Endothelial cell (in vitro differentiated cells): ENCODE data around the gene MRPL30. TPM values are rescaled to one million over a fixed set of nuclear protein-coding genes. Genes with fewer than 3 reads are reported as not detected.
"Not testable (repeated sequence)": the region's sequence is repeated elsewhere in the genome, so short reads cannot be mapped to it uniquely, and the experiment has no call there.

ENCODE experiments used
- DNase-seq: peaks from one replicate; pipeline ENCODE4 v3.0.0; 2021; ENCODE audit warnings: low spot score
- H3K27ac Mint-ChIP-seq: one replicate; pipeline ENCODE4 v1.8.0; 2021; ENCODE audit warnings: mixed read lengths, inconsistent platforms; ENCODE audit not compliant: unreplicated experiment
- H3K27me3 Mint-ChIP-seq: one replicate; pipeline ENCODE4 v1.8.0; 2021; ENCODE audit warnings: mild to moderate bottlenecking, moderate library complexity, mixed read lengths, inconsistent platforms; ENCODE audit not compliant: unreplicated experiment
- H3K36me3 Mint-ChIP-seq: one replicate; pipeline ENCODE4 v1.8.0; 2021; ENCODE audit warnings: mild to moderate bottlenecking, low read depth, mixed read lengths, inconsistent platforms; ENCODE audit not compliant: unreplicated experiment
- H3K4me1 Mint-ChIP-seq: one replicate; pipeline ENCODE4 v1.8.0; 2021; ENCODE audit warnings: mild to moderate bottlenecking, mixed read lengths, inconsistent platforms; ENCODE audit not compliant: unreplicated experiment
- H3K4me3 Mint-ChIP-seq: one replicate; pipeline ENCODE4 v1.8.0; 2021; ENCODE audit warnings: mild to moderate bottlenecking, mixed read lengths, inconsistent platforms; ENCODE audit not compliant: unreplicated experiment
- H3K9me3 Mint-ChIP-seq: one replicate; pipeline ENCODE4 v1.8.0; 2021; ENCODE audit warnings: mixed read lengths, inconsistent platforms; ENCODE audit not compliant: unreplicated experiment
- long read RNA-seq: library from polyadenylated mRNA; unstranded; transcript quantifications from one replicate; pipeline ENCODE4 v2.0.0, GENCODE V29; 2020; ENCODE audit not compliant: unreplicated experiment
- total RNA-seq: library from RNA; stranded (reverse); fragmentation: NEBNext Ultra II Directional; extraction: Animal tissue kit (Norgen Biotek cat#: 25700); gene quantifications from one replicate; pipeline ENCODE4 v1.2.1, GENCODE V29; 2021; ENCODE audit not compliant: unreplicated experiment
- TF ChIP-seq, protein P1 (sequence below): fragments of 200-600 bp; sonication (generic); IDR thresholded peaks from one replicate; pipeline ENCODE4 v1.5.0; 2021; ENCODE audit warnings: antibody characterized with exemption; ENCODE audit not compliant: unreplicated experiment

MRPL30 gene
- total RNA-seq, result 25.9 TPM
- long read RNA-seq, transcript MRPL30-201 (6 exons, 2,605 nt), result major isoform, 8 of 11 reads
- long read RNA-seq, partial matches to known transcripts, result 2 of 11 reads
- long read RNA-seq, other reads (novel, unspliced or antisense), result 1 of 11 reads

DNA sequence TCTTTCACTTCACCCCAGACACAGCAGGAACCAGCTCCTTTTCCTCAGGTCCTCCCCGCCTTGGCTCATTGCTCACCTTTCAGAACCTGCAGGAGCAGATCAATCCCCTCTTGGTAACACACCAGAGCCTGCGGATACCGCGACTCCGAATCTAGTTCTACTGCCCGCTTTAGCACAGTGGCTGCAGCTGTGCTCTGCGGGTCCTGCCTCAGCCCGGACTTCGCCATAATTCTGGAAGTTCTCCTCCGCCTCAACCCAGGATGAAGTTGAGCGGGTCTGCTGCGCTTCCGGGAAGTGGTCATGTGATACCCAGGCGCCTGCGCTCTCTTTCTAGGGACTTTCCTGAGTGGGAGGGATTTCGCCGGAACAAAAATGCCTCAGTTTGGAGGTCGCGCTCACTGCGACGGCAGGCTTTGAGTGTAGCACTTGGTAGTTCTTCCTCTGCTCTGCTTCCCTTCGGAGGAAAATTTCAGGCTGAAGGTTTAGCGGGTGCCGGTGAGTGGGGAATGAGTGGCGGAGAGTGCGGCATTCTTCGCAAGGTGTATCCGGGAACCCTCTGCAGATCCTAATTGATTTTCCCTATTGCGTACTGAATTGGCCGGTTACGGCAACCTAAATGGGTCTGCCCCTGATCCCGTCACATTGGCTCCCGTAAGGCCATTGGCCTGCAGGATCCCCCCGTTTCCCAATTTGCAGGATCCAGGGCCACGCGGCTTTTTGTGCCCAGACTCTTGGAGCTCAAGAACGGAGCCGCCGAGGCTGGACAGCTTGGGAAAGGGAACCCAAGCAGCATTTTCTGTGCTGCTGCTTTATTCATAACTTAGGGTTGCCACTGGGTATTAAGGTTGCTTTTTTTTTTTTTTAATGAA, at the start of gene MRPL30, which contains the start of gene MITD1:
TSS of gene MRPL30 (plus strand) at position 430 of the 869 bp plus-strand sequence. CDS start 5,020 bp downstream, outside the sequence.
TSS of gene MITD1 (minus strand) at position 304 of the 869 bp plus-strand sequence. CDS start at position 227, 77 bp downstream.
- TF ChIP-seq, protein P1, sequence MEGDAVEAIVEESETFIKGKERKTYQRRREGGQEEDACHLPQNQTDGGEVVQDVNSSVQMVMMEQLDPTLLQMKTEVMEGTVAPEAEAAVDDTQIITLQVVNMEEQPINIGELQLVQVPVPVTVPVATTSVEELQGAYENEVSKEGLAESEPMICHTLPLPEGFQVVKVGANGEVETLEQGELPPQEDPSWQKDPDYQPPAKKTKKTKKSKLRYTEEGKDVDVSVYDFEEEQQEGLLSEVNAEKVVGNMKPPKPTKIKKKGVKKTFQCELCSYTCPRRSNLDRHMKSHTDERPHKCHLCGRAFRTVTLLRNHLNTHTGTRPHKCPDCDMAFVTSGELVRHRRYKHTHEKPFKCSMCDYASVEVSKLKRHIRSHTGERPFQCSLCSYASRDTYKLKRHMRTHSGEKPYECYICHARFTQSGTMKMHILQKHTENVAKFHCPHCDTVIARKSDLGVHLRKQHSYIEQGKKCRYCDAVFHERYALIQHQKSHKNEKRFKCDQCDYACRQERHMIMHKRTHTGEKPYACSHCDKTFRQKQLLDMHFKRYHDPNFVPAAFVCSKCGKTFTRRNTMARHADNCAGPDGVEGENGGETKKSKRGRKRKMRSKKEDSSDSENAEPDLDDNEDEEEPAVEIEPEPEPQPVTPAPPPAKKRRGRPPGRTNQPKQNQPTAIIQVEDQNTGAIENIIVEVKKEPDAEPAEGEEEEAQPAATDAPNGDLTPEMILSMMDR, result no peak
- peak within 1 kb of the TSS; percentile 93 for H3K27ac Mint-ChIP-seq
- H3K27me3 Mint-ChIP-seq, result peaks cover 2% of the 10 kb centered on the region
- DNase-seq, result peak; percentile 85
- H3K9me3 Mint-ChIP-seq, result no peaks in the 10 kb centered on the region
- H3K4me1 Mint-ChIP-seq, result peaks cover 15% of the 10 kb centered on the region
- peak within 1 kb of the TSS; percentile 99 for H3K4me3 Mint-ChIP-seq
- H3K36me3 Mint-ChIP-seq, result no peaks in the 10 kb centered on the region

DNA sequence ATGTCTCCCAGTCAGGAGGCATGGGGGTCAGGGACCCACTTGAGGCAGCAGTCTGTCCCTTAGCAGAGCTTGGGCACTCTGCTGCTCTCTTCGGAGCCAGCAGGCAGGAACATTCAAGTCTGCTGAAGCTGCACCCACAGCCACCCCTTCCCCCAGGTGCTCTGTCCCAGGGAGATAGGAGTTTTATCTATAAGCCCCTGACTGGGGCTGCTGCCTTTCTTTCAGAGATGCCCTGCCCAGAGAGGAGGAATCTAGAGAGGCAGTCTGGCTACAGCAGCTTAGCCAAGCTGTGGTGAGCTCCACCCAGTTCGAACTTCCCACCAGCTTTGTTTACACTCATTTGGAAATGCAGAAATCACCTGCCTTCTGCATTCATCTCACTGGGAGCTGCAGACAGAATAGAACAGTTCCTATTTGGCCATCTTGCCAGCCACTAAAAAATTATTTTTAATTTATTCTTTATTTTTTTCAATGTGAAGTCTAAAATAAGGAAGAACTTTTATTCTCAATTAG, 45.9 kb upstream of the MRPL30 start:
- not testable (repeated sequence) for DNase-seq, H3K27me3 Mint-ChIP-seq, H3K4me1 Mint-ChIP-seq, H3K4me3 Mint-ChIP-seq, H3K27ac Mint-ChIP-seq
- peaks cover 24% of the 10 kb centered on the region for H3K36me3 Mint-ChIP-seq
- peaks cover 18% of the 10 kb centered on the region for H3K9me3 Mint-ChIP-seq

DNA sequence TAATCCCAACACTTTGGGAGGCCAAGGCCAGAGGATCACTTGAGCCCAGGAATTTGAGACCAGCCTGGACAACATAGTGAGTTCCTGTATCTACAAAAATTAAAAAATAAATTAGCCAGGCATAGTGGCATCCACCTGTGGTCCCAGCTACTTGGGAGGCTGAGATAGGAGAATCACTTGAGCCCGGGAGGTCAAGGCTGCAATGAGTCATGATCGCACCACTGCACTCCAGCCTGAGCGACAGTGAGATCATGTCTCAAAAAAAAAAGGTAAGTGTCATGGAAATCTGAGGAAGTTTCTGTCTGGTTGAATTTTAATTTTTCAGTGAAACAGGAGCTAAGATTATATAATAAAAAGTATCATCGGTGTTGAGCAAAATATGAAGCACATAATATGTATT, 42.0 kb upstream of the MRPL30 start:
- Mint-ChIP-seq H3K27me3 (peaks cover 2% of the 10 kb centered on the region), H3K4me1 (peaks cover 5% of the 10 kb centered on the region), H3K27ac (no peak overlapping the region), H3K9me3 (peaks cover 3% of the 10 kb centered on the region), H3K4me3 (no peak overlapping the region), H3K36me3 (peaks cover 18% of the 10 kb centered on the region)
- no peak for DNase-seq
- TF ChIP-seq, protein P1, result no peak

DNA sequence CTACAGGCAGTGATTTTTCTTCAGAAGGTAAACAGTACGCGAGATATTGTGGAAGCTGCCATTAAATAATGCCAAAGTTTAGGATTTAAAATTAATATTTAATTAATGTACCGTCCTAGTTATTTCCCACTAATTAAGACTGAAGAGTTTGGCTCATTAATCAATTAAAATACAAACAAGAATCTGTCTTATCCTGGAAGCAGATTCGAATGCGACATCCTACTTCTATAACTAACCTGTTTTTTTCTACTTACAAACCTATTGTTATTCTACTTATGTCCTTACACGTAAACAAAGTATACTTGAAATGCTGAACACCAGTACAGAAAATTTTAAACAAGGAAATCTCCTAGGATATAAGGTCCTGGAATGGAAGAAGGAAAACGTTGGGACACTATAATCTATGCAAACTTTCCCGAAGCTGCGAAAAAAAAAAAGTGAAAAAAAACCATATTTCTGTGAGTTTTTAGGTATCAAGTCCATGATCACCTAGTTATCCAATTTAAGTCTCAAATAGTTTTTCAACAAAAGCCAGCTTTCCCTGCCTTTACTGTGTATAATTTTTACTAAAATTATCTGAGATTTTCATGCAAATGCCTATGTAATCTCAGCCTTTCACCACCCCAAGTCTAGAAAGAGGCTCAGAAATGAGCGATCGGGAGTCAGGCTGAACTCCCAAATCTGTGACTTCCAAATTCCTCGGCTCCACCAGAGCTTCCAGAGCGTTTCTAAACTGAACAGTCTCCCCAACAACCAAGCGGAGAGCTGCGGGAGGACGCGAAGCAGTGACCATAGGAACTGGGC, 40.7 kb upstream of the MRPL30 start:
- peak overlapping the region; percentile 95 for H3K4me3 Mint-ChIP-seq
- H3K9me3 Mint-ChIP-seq, result no peaks in the 10 kb centered on the region
- peaks cover 5% of the 10 kb centered on the region for H3K4me1 Mint-ChIP-seq
- TF ChIP-seq, protein P1, result no peak
- peaks cover 7% of the 10 kb centered on the region for H3K36me3 Mint-ChIP-seq
- H3K27ac Mint-ChIP-seq, result peak overlapping the region; percentile 86
- DNase-seq, result no peak
- peaks cover 2% of the 10 kb centered on the region for H3K27me3 Mint-ChIP-seq

DNA sequence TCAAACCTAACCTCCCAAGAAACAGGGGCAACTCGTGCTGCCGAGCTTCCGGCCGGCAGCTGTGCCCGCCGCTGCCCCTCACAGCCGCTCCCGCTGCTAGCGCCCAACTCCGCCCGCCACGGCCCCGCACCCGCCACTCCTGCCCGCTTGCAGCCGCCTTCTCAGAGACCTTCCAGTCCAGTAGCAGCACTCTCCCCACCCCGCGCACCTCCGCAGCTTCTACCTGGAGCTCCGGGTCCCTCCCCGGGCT, 40.2 kb upstream of the MRPL30 start:
- peaks cover 5% of the 10 kb centered on the region for H3K36me3 Mint-ChIP-seq
- no peaks in the 10 kb centered on the region for H3K9me3 Mint-ChIP-seq
- H3K4me1 Mint-ChIP-seq, result peaks cover 5% of the 10 kb centered on the region
- TF ChIP-seq, protein P1, result no peak
- DNase-seq, result no peak
- H3K27ac Mint-ChIP-seq, result peak overlapping the region; percentile 86
- peaks cover 2% of the 10 kb centered on the region for H3K27me3 Mint-ChIP-seq
- H3K4me3 Mint-ChIP-seq, result peak overlapping the region; percentile 95
